Psoas muscle (tissue), 8 donors: ENCODE measurements around the gene IFNLR1. TPM values are rescaled to one million over a fixed set of nuclear protein-coding genes. Genes with fewer than 3 reads are reported as not detected.

Source experiments
- ATAC-seq, 4 donors: fragments of 200-7000 bp; cut with Tn5 transposase; one replicate each; pipeline ENCODE4 v1.9.1; 2020; ENCODE audit warnings: moderate library complexity in 3 of 4, mild to moderate bottlenecking in 2 of 4
- DNase-seq, 2 donors: peaks; one replicate each; pipeline ENCODE4 v3.0.0-alpha.2; 2020
- H3K27ac ChIP-seq: fragments of 200-600 bp; one replicate; pipeline ENCODE4 v1.8.0; 2022
- H3K27me3 ChIP-seq, 3 donors: fragments of 200-600 bp in 1 of 3; one replicate each; pipeline versions ENCODE4 v1.6.1 to v1.8.0; 2013 to 2022; ENCODE audit warnings: low read length in 2 of 3, mild to moderate bottlenecking in 2 of 3, moderate library complexity in 1 of 3; ENCODE audit not compliant: insufficient read depth in 3 of 3
- H3K36me3 ChIP-seq, 2 donors: fragments of 200-600 bp in 1 of 2; one replicate each; pipeline versions ENCODE4 v1.6.1 to v1.8.0; 2013 to 2022; ENCODE audit warnings: low read depth in 1 of 2, mild to moderate bottlenecking in 1 of 2, moderate library complexity in 1 of 2; ENCODE audit not compliant: insufficient read depth in 1 of 2
- H3K4me1 ChIP-seq: fragments of 200-600 bp; one replicate; pipeline ENCODE4 v1.8.0; 2022
- H3K4me3 ChIP-seq: fragments of 200-600 bp; one replicate; pipeline ENCODE4 v1.8.0; 2022; ENCODE audit warnings: mild to moderate bottlenecking
- H3K9me3 ChIP-seq: fragments of 200-600 bp; one replicate; pipeline ENCODE4 v1.8.0; 2022
- WGBS, 3 donors: extraction: QIAGEN DNeasy Blood & Tissue Kit; methylation state at CpG; one replicate each; pipeline versions ENCODE4 v1.1.6 to v1.1.7; 2013; 5-methylcytosine and 5-hydroxymethylcytosine counted together
- intact Hi-C, 2 donors: fragments of 100-400 bp; cut with DNase I; formaldehyde crosslinking; loops; one replicate each; pipeline versions ENCODE4 v1.11.0 to v1.14.2; 2022
- long read RNA-seq, 2 donors: library from polyadenylated mRNA; unstranded; transcript quantifications; one replicate each; pipeline ENCODE4 v2.0.0, GENCODE V29; 2021
- polyA plus RNA-seq, 3 donors: library from polyadenylated mRNA; stranded (reverse); fragments of 200-250 nt; gene quantifications; one replicate each; pipeline ENCODE4 v1.2.3, GENCODE V29; 2013
- total RNA-seq, 4 donors: library from RNA; stranded (reverse); fragmentation: NEBNext Ultra II Directional in 2 of 4; extraction: Animal tissue kit (Norgen Biotek cat#: 25700) in 2 of 4; gene quantifications; one replicate each; pipeline versions ENCODE4 v1.2.1 to v1.2.4, GENCODE V29; 2021 to 2023
- TF ChIP-seq, protein P1 (sequence below): fragments of 200-600 bp; IDR thresholded peaks from one replicate; pipeline ENCODE4 v1.8.0; 2022; ENCODE audit warnings: antibody characterized with exemption
- donor health status: healthy with polysubstance abuse.
- donor health status: DM: no; HTN: no; CAD: no; lungs with moderate emphysema.
- donor health status: Bipolar disorder and iron deficiency.
- donor health status: healthy.
- donor health status: DM: yes; HTN: yes; CAD: no.
- donor health status: DM: no; HTN: no; CAD: no.
- donor health status: DM: no; HTN: no; CAD: no.
- donor health status: DM: yes; HTN: yes; CAD: no.

IFNLR1 gene
- total RNA-seq (1 to 10 TPM; 1.1 to 3.9 (median 2.1) TPM), polyA plus RNA-seq (1 to 10 TPM in 2 of 3 donors, under 1 TPM in 1; 0.05 to 2.0 (median 1.9) TPM)
- long read RNA-seq, donor 1, partial matches to known transcripts: 0 of 1 reads
- long read RNA-seq, donor 1, other reads (novel, unspliced or antisense): 1 of 1 reads
- long read RNA-seq, donor 2, full-length matches to known transcripts: 6 of 14 reads
- long read RNA-seq, donor 2, partial matches to known transcripts: 3 of 14 reads
- long read RNA-seq, donor 2, other reads (novel, unspliced or antisense): 5 of 14 reads

DNA sequence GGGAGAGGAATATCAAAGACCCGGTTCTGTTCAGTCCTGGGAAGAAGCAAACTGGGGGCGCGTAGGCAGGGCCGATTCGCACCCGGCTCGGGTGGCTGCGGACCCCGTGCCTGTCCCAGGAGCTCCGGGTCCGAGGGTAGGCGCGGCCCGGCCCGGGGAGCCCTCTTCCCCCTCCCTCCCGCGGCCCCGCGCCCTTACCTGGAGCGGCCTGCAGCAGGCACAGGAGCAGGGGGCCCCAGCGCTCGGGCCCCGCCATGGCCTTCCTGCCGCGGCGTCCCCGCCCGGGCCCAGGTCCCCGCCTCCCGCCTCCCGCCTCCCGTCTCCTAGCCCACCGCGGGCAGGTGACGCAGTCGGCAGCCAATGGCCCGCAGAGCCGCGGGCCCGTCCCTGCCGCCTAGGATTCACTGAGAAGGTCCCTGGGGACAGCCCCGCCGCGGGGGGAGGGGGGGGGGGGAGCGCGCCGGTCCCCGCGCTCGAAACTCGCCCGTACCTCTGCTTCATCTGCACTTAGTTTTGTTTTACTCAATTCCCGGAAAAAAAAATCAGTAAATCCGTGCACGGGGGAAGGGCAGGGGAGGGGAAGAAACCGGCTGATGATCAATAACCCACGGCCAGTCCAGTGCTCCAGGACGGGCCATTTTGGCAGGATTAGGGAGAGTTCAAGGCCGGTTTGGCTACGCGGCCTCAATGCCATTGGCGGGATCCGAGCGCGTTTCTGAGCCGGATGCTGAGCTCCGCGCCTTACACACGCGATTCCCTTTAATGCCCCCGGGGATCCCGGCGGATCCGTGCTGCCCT lies at the start of gene IFNLR1:
Gene IFNLR1 (minus strand): TSS at position 297 of the 798 bp plus-strand sequence. CDS start 41 bp downstream, at position 256.
- intact Hi-C loops: no loop called here

DNA sequence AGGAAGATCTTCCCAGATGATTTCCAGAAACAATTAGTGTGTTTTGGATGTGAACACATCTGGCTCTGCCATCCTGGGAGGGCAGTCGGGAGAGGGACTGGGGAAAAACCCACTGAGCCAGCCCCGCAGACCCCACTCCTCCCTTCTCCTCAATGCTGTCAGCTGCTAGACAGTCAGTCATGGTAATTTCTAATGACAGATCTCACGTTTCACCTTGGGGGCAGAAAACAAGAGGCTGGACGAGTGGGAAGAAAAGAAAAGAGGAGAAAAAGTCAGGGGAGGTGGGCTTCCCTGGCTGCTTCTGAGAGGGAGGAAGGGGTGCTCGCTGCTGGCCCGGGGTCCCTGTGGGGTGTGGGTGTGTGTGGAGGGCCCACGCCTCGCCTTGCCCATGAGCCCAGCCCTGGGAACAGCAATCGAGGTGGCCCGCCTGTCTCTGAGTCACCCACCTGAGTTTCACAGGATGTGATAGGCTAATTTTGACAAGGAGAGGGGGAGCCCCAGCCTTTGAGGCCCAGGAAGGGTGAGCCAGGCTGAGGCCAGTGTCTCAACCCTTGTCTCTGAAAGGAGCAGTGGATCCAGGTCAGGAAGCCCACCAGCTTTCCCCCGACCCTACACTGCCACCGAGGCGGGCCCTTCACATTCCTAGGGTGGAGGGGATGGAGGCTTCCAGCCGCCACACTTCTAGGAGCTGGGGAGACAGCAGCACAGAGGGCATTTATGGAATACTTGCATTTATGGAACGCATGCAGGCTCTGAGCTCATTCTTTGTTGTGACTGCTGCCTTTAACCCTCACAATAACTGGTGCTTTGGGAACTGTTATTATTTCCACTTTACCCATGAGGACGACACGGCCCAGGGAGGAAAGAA lies 49.1 kb upstream of the IFNLR1 start:
- Histone ChIP-seq H3K27ac (no peak overlapping the region), H3K36me3 (no peaks in the 10 kb centered on the region), H3K4me3 (no peak overlapping the region), H3K4me1 (no peaks in the 10 kb centered on the region), H3K9me3 (no peaks in the 10 kb centered on the region), H3K27me3 (peaks cover 0 to 26% (median 0%) of the 10 kb centered on the region in 3 donors)
- DNase-seq (no peak), ATAC-seq (peak in 3 of 4 donors; percentile 24 to 66 (median 33))
- TF ChIP-seq, protein P1, sequence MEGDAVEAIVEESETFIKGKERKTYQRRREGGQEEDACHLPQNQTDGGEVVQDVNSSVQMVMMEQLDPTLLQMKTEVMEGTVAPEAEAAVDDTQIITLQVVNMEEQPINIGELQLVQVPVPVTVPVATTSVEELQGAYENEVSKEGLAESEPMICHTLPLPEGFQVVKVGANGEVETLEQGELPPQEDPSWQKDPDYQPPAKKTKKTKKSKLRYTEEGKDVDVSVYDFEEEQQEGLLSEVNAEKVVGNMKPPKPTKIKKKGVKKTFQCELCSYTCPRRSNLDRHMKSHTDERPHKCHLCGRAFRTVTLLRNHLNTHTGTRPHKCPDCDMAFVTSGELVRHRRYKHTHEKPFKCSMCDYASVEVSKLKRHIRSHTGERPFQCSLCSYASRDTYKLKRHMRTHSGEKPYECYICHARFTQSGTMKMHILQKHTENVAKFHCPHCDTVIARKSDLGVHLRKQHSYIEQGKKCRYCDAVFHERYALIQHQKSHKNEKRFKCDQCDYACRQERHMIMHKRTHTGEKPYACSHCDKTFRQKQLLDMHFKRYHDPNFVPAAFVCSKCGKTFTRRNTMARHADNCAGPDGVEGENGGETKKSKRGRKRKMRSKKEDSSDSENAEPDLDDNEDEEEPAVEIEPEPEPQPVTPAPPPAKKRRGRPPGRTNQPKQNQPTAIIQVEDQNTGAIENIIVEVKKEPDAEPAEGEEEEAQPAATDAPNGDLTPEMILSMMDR: no peak
- intact Hi-C loops: no loop called here
- 32 to 40% (median 32%) methylated on average over 17 of the region's 17 CpGs for WGBS, 3 donors

More for the DNA sequence above, at the start of gene IFNLR1:
- peak within 1 kb of the TSS; percentile 75 for H3K27ac ChIP-seq
- peak; percentile 72 to 91 (median 83) for ATAC-seq
- H3K27me3 ChIP-seq: no peaks in the 10 kb centered on the region
- TF ChIP-seq, protein P1: no peak
- H3K4me1 ChIP-seq: peaks cover 7% of the 10 kb centered on the region
- no peaks in the 10 kb centered on the region for H3K36me3 ChIP-seq
- peak within 1 kb of the TSS; percentile 77 for H3K4me3 ChIP-seq
- 2 to 3% (median 3%) methylated on average over 47 to 74 of the region's 74 CpGs for WGBS, 3 donors
- DNase-seq: peak; percentile 41 to 78
- no peaks in the 10 kb centered on the region for H3K9me3 ChIP-seq

DNA sequence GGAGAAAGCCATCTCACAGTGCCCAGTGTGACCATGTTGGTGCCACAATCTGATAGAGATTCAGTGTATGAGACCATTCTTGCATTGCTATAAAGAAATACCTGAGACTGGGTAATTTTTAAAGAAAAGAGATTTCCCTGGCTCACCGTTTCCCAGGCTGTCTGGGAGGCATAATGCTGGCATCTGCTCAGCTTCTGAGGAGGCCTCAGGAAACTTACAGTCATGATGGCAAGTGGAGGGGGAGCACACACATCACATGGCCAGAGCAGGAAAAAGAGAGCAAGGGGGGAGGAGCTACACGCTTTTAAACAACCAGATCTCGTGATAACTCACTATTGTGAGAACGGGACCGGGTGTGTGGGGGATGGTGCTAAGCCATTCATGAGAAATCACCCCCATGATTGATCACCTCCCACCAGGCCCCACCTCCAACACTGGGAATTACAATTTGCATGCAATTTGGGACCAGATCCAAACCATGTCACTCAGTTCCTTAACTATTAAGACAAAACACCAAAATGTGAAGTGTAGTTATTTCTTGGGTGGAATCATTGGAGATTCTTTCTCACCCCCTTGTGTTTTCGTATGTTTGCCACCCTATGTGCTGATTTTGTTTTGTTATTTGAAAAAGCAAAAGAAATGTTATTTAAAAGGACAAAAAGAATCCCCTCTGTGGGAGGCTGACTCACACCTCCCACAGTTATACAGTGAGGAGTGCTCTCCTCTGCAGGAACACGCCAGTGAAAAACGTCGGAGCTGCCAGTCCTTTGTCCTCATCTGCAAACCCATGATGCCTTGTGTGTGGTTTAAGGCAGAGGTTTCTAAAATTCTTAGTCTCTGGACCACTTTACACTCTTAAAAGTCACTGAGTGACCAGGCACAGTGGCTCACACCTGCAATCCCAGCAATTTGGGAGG lies 46.9 kb upstream of the IFNLR1 start:
- Histone ChIP-seq H3K36me3 (no peaks in the 10 kb centered on the region), H3K4me3 (no peak overlapping the region), H3K4me1 (no peaks in the 10 kb centered on the region), H3K27me3 (peaks cover 0 to 24% (median 0%) of the 10 kb centered on the region in 3 donors), H3K27ac (no peak overlapping the region), H3K9me3 (no peaks in the 10 kb centered on the region)
- TF ChIP-seq, protein P1: no peak
- DNase-seq (no peak), ATAC-seq (no peak)
- WGBS, 3 donors: 70 to 79% (median 75%) methylated on average over 9 of the region's 9 CpGs
- intact Hi-C loops: no loop called here

DNA sequence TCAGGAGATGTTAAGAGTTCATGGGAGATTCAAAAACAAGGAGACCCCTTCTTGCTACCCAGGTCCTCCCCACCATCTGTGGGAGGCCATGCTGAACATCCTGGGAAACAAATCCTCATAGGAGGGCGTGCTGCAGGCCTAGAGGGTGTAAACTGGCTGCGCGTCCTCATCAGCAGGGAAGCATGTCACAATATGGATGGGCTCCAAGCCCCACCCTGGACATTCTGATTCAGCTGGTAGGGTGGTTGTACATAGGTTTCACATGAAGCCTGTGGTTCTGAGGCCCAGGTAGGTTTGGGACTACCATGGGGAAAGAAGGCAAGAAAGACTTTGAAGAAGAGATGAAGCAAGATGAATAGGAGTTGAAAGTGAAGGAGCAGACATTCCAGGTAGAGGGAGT lies 44.6 kb upstream of the IFNLR1 start:
- 78 to 90% (median 85%) methylated on average over 3 of the region's 3 CpGs for WGBS, 3 donors
- intact Hi-C loops: no loop called here
- Histone ChIP-seq H3K36me3 (no peaks in the 10 kb centered on the region), H3K9me3 (no peaks in the 10 kb centered on the region), H3K4me1 (no peaks in the 10 kb centered on the region), H3K27ac (no peak overlapping the region), H3K27me3 (peaks cover 0 to 15% (median 0%) of the 10 kb centered on the region in 3 donors), H3K4me3 (no peak overlapping the region)
- ATAC-seq (no peak), DNase-seq (no peak)
- TF ChIP-seq, protein P1: no peak
